Posterior vena cava (tissue), 2 donors: ENCODE results near the gene KCNIP4. TPM values are rescaled to one million over a fixed set of nuclear protein-coding genes. Genes with fewer than 3 reads are reported as not detected.

Experiments
- DNase-seq: peaks from one replicate; pipeline ENCODE4 v3.0.0-alpha.2; 2020; ENCODE audit warnings: low spot score
- intact Hi-C, 2 donors: fragments of 100-400 bp; cut with DNase I; formaldehyde crosslinking; loops; one replicate each; pipeline versions ENCODE4 v1.14.1 to v1.14.2; 2022 to 2023
- total RNA-seq, 2 donors: library from RNA; stranded (reverse); fragmentation: NEBNext Ultra II Directional; extraction: Animal tissue kit (Norgen Biotek cat#: 25700); gene quantifications; one replicate each; pipeline ENCODE4 v1.2.1, GENCODE V29; 2021
- donor health status: DM: yes; HTN: yes; CAD: no.
- donor health status: DM: yes; HTN: yes; CAD: no.

KCNIP4 gene
- total RNA-seq, 2 donors from 2014 or later = 0.60 TPM; not detected in 1

DNA sequence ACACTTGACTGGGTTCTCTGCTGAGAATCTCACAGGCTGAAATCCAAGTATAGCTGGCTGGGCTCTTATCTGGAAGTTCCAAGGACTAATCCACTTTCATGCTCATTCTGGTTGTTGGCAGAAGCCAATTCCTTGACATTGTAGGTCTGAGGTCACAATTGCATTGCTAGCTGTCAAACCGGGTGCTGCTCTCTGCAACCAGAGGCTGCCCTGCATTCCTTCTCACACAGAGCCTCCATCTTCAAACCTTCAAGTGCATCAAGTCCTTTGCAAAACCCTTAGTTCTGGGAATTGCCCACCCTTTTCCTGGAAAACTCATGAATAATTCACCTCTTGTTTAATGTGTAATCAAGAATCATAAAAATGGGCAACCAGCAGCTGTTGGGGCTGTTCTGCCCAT, 404.2 kb downstream of the KCNIP4 start:
- intact Hi-C loops = no loop called here
- no peak for DNase-seq

GRCh38 chr4:21543514-21543913, 405.1 kb downstream of the KCNIP4 start:
- intact Hi-C loops = no loop called here
- DNase-seq = no peak

DNA sequence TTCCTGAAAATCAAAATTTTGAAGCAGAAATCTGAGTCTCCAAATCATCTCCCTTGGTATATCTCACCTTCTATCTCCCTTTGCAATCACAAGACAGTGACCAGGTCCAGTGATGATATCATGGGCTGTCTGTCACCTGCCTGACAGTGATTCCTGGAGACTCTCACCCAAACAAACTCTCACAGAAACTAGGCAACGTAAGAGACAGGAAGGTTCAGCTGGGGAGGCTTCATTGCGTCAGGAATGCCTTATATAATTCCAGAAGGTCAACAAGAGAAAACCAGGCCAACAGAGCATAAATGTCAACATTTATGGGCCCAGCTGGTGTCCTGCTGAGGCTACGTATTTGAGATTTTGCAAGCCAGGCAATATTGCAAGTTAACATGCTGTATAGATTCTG, 412.7 kb downstream of the KCNIP4 start:
- DNase-seq = no peak
- intact Hi-C loops = no loop called here

DNA sequence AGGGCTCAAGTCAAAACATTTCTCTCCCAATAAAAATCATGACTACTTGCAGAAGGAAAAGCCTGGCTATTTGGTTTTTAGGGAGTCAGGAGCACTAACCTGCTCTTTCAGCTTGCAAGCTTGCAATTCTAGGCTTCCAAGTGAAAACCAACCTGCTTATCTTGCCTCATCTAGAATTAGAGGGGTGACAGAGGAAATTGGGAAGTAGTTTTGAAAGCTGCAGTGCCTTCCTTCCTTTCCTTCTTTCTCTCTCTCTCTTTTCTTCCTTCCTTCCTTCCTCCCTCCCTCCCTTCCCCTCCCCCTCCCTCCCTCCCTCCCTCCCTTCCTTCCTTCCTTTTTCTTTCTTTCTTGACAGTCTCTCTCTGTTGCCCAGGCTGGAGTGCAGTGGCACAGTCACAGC, 417.5 kb downstream of the KCNIP4 start:
- no peak for DNase-seq
- intact Hi-C loops = no loop called here

GRCh38 chr4:21529214-21529613, 419.4 kb downstream of the KCNIP4 start:
- intact Hi-C loops = no loop called here
- no peak for DNase-seq

DNA sequence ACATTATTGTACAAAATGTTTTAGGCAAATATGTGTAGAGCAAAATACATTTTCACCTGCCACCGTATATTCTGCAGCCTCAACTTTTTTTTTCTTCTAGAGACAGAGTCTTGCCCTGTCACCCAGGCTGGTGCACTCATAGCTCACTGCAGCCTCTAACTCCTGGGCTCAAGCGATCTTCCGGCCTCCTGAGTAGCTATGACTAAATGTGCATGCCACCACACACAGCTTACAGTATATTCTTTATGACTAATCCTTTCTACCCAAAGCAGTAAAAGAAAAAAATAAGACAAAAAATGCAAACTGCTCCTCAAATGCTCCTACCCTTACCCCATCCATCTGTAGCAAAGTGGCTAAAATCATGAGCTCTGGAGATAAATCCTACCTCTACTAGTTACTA, 426.3 kb downstream of the KCNIP4 start:
- intact Hi-C loops = no loop called here
- no peak for DNase-seq

GRCh38 chr4:21517126-21517859, 431.3 kb downstream of the KCNIP4 start:
- intact Hi-C loops = no loop called here
- no peak for DNase-seq

DNA sequence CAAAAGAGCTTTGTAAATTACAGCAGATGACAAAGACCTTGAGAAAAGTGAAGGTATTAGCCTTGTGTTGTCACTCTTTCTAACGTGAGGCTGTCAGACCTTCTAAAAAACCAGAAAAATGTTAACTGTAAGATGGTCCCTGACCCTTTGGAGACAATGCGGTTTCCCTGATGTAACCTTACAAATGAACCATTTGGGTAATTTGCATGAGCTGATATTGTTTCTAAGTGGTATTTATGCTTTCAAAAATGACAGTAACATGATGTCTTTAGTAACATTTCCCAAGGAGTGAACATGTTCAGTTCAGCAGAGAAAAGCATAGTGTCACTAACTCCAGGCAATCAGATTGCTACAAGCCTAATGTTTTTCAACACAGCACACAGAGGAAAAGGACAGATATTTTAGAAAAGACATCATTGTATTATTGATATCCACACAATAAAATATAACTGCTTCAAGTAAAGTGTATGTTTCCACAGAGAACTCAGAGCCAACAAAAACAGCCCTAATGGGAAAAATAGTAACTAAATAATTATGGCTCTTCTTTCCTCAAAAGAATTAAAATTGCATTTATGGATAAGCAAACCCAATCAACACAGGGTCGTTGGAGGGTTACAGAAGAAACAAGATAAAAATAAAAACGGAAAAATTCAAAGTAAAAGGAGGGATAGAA, 434.4 kb downstream of the KCNIP4 start:
- DNase-seq = no peak
- intact Hi-C loops = loop anchor here in 1 of 2 donors (5.0 kb wide), 1 partner anchor 253 kb away; no protein-coding TSS in a partner anchor

DNA sequence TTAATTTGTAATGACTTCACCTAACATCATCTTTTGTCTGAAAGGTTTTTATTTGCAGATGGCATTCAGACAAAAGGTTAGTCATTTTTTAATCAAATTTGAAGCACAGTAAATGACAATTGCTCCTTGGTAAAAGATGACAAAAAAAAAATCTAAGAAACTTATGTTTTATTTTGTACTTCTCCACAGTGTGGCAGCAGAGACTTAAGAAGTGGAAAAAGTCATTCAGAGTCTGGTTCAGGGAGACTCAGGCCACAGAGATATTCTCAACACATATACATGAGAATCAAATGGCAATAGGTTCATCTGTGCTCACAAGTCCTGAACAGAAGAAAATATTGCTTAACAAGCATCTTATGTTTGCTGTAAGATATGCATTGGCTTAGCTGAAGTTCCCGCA, 436.2 kb downstream of the KCNIP4 start:
- intact Hi-C loops = loop anchor here in 1 of 2 donors (5.0 kb wide), 1 partner anchor 255 kb away; no protein-coding TSS in a partner anchor
- no peak for DNase-seq

DNA sequence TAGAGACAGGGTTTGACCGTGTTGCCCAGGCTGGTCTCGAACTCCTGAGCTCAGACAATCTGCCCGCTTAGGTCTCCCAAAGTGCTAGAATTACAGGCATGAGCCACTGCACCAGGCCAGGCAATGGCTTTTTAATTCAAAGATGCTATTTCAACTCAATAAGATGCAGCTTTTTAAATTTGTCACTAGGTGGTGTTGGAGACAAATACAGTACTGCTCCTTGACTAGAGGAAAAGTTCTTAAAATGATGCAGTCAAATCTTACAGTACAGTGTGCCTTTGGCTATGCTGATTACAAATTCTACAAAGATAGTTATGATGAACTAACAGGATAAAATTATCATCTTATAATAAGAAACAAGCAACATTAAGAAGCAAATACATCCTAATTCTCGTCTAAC, 441.1 kb downstream of the KCNIP4 start:
- no peak for DNase-seq
- intact Hi-C loops = no loop called here

GRCh38 chr4:21490682-21491081, 457.9 kb downstream of the KCNIP4 start:
- intact Hi-C loops = no loop called here
- no peak for DNase-seq

GRCh38 chr4:21476757-21477156, 471.8 kb downstream of the KCNIP4 start:
- DNase-seq = no peak
- intact Hi-C loops = no loop called here

GRCh38 chr4:21474195-21474594, 474.4 kb downstream of the KCNIP4 start:
- intact Hi-C loops = no loop called here

GRCh38 chr4:21470535-21470934, 478.0 kb downstream of the KCNIP4 start:
- intact Hi-C loops = no loop called here
- no peak for DNase-seq

More at GRCh38 chr4:21474195-21474594, 474.4 kb downstream of the KCNIP4 start:
- no peak for DNase-seq

DNA sequence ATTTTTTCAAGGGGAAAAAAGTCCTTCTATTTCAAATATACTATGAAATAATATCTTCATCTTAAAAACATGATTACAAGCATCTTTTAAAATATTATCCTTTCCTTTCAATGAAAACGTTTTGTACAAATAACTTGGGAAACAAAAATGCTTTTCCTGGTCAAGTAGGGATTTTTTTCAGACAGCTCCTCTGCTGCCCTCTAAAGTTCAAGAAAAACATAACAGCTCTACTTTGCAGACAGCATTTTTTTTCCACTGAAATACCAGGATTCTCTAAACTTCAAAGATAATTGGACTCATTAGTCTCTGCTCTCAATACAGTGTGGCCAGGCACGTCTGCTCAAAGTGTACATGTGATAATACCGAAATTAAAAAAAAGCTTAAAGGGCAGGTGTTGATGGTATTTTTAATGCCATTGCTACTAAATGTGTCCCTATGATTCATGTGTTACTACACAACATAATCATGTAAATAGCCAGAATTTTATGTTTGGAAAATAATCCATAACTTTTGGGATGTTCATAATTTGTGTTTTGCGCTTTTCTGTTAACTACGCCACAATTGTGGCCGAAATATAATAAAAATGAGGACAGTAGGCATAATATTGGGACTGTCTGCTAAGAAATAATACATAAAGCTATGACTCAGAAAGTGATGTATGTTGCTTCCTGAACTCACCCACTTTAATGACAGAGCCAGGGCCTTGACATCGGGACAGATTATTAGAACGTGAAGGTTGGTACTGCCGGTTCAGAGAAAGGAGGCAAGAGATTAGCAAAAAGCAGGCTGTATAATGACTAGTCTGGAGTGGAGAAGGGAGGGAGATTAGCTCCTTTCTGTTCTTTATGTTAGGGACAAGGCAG, 478.9 kb downstream of the KCNIP4 start:
- intact Hi-C loops = no loop called here
- no peak for DNase-seq

DNA sequence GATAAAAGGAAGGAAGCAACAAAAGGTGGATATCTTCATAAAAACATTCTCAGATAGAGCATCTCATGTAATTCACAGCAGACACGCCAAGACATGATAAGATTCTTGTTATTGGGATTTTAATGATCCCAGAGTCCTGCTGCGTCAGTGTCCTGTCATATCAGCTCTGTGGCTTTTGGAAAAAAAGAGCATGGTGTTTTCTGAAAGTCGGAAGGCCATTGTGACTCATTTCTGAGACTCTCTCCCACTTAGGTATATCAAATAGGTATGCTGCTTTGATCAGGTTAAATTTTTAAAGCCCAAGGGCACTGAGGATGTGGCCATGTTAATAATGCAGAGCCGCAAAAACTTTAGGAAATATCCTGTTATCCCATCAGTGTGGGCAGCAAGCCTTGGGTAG, 481.0 kb downstream of the KCNIP4 start:
- no peak for DNase-seq
- intact Hi-C loops = no loop called here

GRCh38 chr4:21457086-21457840, 491.3 kb downstream of the KCNIP4 start:
- DNase-seq = no peak
- intact Hi-C loops = no loop called here

DNA sequence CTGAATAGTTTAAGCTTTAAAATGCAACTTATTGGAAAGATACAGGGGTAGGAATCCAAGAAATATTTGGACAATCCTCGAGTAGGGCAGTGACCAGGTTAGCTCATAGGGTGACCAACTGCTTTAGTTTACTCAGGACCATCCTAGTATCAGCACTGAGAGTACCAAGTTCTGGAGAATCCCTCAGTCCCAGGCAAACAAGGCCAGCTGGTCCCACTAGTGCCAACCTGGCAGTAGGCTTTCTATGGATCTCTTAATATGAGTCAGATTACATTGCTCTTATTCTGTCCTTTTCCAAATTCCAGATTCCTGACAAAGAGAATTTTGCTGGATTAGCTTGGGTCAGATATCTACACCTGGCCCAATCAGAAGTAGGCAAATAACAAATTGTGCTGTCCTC, 493.7 kb downstream of the KCNIP4 start:
- no peak for DNase-seq
- intact Hi-C loops = no loop called here

GRCh38 chr4:21454201-21454600, 494.4 kb downstream of the KCNIP4 start:
- no peak for DNase-seq
- intact Hi-C loops = no loop called here
